CD4-positive, alpha-beta T cell treated with Interleukin-10 for 1 hour (primary cell): ENCODE results near the gene SLC25A44.
"Not testable (repeated sequence)": the region's sequence is repeated elsewhere in the genome, so short reads cannot be mapped to it uniquely, and the experiment has no call there.

ENCODE experiments used
- DNase-seq: peaks from one replicate; pipeline ENCODE4 v3.0.0-alpha.2; 2020

The SLC25A44 gene

GRCh38 chr1:156212130-156212529 lies 18.2 kb downstream of the SLC25A44 start:
- no peak for DNase-seq

GRCh38 chr1:156212833-156213643 lies 19.1 kb downstream of the SLC25A44 start, which contains the start of gene PMF1:
Gene PMF1 (plus strand): TSS chr1:156213007. CDS start chr1:156213016, 9 bp downstream.
- DNase-seq = peak; percentile 96

GRCh38 chr1:156213644-156213966 lies 19.7 kb downstream of the SLC25A44 start:
- DNase-seq = no peak

DNA sequence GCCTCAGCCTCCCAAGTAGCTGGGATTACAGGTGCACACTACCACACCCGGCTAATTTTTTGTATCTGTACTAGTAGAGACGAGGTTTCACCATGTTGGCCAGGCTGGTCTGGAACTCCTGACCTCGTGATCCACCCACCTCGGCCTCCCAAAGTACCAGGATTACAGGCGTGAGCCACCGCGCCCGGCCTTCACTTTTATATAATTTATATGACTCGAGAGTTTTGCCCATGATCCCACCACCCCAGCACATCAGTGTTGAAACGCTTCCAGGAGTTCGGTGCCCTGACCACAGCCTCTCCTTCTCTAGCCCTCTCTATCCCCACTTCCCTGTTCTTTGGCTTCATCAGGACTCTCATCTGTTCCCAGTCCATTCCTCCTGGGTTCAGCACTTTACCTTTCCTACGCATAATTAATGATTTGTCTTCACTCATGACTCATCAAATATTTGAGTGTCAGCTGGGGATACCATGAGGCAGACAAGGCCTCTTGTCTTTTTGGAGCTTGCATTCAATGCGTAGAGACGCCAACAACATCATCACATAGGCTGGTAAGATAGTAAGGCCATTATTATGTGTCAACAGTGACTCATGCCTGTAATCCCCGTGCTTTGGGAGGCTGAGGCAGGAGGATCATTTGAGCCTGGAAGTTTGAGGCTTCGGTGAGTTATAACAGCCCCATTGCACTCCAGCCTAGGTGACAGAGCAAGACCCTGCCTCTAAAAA lies 20.3 kb downstream of the SLC25A44 start:
- no peak for DNase-seq

DNA sequence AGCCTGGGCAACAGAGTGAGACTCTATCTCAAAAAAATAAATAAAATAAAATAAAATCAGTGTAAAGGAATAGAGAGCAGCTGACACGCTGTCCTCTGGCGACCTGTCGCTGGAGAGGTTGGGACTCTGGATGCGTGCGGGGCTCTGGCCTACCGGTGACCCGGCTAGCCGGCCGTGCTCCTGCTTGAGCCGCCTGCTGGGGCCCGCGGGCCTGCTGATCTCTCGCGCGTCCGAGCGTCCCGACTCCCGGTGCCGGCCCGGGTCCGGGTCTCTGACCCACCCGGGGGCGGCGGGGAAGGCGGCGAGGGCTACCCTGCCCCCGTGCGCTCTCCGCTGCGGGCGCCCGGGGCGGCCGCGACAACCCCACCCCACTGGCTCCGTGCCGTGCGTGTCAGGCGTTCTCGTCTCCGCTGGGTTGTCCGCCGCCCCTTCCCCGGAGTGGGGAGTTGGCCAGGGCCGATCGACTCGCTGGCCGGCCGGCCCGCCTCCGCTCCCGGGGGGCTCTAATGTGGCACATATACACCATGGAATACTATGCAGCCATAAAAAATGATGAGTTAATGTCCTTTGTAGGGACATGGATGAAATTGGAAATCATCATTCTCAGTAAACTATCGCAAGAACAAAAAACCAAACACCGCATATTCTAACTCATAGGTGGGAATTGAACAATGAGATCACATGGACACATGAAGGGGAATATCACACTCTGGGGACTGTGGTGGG lies 22.6 kb downstream of the SLC25A44 start:
- not testable (repeated sequence) for DNase-seq

DNA sequence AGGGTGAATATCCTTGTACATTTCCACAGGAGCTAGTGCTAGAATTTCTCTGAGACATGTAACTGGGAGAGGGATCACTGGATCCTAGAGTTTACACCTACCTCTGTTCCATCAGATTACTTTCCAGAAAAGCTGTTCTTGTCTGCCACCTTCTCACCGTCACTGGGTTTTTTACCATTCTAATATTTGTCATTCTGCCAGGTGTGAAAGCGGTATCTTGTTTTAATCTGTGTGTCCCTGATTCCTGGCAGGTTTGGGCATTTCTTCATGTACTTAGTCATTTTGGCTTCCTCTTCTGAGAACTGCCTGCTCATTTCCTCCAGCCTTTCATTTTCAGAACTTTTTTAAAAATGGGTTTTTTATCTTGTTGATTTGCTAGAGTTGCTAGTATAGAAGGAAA lies 24.0 kb downstream of the SLC25A44 start:
- DNase-seq = peak; percentile 74

DNA sequence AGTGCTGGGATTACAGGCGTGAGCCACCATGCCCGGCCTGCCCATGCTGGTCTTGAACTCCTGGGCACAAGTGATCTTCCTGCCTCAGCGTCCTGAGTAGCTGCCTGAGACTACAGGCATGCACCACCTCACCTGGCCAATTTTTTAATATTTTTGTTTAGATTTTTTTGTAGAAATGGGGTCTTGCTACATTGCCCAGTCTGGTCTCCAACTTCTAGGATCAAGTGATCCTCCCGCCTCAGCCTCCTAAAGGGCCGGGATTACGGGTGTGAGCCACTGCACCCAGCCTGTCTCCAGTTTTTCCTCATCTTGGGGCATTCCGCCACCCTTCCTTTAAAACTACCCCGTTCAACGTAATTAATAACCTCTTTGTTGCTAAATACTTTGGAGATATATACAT lies 26.3 kb downstream of the SLC25A44 start:
- no peak for DNase-seq

DNA sequence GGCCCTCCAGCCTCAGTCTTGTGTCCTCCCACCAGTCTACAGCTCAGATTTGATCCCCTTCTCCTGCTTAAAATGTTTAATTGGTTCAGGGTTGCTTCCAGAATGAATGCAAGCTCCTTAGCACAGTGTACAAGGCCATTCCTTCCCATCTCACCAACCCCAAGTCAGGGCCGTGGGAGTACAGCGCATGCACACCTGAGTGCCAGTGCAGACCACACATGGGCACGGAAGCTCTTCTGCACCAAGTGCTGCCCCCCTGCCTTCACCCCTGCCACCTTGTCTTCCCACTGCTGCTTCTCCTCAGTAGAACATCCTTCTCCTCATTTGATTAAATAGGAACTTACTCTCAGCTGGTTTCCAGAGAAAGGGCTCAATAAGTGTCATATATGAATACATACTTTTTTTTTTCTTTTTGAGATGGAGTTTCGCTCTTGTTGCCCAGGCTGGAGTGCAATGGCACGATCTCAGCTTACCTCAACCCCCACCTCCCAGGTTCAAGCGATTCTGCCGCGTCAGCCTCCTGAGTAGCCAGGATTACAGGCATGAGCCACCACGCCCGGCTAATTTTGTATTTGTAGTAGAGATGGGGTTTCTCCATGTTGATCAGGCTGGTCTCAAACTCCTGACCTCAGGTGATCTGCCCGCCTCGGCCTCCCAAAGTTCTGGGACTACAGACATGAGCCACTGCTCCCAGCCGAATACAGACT lies 28.2 kb downstream of the SLC25A44 start:
- no peak for DNase-seq

DNA sequence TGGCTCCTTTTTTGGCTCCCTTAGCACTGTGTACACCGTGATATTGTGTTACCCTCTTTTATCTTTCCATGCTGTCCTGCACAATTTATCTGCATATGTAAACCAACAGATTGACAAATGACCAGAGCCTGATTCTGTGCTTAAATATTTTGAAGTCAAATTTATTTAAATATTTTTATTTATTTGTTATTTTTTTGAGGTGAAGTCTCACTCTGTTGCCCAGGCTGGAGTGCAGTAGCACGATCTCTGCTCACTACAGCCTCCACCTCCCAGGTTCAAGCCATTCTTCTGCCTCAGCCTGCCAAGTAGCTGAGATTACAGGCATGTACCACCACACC lies 31.7 kb downstream of the SLC25A44 start:
- DNase-seq = no peak

GRCh38 chr1:156226116-156226538 lies 32.2 kb downstream of the SLC25A44 start:
- DNase-seq = no peak

GRCh38 chr1:156226782-156227181 lies 32.9 kb downstream of the SLC25A44 start:
- DNase-seq = no peak

DNA sequence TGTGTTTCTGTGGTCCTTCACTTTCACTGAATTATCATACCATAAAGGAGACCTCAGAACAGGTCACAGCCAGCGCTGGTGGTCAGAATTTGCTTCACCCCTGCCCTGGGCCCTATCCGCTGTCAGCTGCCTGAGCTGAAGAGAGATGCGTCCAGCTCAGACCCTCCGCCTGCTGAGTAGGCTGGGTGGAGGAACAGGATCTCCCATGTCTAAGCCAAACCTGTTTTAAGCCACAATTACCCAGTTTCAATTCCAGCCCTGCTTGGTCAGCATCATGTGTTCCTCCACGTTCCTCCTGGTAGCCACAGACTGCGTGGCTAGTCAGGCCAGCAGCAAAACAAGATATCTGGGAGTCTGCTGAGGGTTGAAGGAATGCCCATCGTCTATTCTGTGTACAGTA lies 34.6 kb downstream of the SLC25A44 start:
- DNase-seq = no peak

DNA sequence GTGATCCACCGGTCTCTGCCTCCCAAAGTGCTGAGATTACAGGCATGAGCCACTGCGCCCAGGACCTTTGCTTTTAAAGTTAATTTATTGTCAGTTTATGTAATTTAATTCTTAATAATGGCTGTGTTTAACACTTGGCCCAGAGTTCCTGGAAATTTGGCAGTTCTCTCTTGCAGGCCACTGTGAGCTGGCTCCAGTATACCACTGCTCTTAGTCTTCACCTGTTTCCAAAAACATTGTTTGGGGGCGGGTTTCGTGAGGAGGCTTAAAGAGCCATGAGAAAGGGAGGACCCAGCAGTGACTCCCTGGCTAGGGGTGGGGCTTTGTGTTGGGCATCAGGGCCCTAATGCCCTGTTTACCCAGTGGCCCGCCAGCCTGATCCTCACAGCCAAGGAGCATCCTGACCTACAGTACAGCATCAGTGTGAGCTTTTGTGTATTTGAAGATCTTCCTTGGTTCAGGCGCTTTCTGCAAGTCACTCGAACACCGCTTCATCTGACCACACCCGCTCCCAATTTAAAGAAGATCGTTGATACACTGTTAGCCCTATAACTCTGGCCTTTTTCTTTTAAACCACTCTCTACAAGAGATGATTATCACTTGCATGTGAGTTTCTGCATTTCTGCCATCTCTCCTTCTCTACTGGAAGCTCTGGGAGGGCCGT lies 36.0 kb downstream of the SLC25A44 start:
- DNase-seq = no peak

GRCh38 chr1:156230473-156230837 lies 36.6 kb downstream of the SLC25A44 start:
- no peak for DNase-seq

DNA sequence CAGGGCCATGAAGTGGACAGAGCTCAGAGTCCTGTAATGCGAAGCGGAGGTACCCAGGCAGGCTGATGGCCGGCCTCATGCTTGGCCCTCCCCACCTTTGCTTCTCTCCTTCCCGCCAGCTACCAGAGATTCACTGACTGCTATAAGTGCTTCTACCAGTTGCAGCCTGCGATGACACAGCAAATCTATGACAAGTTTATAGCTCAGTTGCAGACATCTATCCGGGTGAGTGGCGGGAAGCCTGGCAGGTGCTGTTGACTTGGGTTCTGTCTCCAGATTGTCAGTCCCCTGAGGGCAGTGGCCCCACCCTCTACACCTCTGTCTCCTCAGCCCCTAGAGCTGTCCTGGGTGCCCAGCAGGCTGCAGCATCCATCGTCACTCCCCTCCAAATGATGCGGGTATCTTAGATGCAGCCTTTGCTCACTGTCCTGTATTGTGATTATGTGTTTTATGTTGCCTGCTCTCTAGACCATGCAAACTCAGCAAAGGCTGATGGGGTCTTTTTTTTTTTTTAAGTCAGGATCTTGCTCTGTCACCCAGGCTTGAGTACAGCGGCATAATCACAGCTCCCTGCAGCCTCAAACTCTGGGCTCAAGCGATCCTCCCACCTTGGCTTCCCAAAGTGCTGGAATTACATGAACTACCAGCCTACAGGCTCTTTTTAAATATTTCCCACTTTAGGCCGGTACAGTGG lies 38.4 kb downstream of the SLC25A44 start:
- DNase-seq = no peak

DNA sequence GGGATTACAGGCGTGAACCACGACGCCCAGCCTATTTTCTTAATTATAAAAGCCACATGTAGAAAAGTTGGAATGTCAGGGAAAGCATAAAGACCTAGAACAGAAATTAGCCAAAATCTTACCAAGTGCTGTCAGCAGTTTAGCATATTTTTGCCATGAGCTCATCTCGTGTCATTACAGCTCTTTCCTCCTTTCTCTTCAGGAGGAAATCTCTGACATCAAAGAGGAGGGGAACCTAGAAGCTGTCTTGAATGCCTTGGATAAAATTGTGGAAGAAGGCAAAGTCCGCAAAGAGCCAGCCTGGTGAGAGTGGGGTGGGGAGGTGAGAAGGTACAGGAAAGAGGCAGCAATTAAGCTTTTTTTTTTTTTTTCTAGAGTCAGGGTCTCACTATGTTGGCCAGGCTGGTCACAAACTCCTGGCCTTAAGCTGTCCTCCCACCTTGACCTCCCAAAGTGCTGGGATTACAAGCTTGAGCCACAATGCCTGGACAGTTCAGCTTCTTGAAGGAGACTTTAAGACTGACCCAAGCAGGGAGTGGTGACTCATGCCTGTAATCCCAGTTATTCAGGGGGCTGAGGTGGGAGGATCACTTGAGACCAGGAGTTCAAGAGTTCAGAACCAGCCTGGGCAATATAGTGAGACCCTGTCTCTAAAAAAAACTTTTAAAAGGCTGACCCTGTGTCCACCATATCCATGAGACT lies 39.7 kb downstream of the SLC25A44 start:
- no peak for DNase-seq

- no peak for DNase-seq
Observed at GRCh38 chr1:156236164-156236563, 42.3 kb downstream of the SLC25A44 start.

- no peak for DNase-seq
Observed at GRCh38 chr1:156238248-156238647, 44.3 kb downstream of the SLC25A44 start.

DNA sequence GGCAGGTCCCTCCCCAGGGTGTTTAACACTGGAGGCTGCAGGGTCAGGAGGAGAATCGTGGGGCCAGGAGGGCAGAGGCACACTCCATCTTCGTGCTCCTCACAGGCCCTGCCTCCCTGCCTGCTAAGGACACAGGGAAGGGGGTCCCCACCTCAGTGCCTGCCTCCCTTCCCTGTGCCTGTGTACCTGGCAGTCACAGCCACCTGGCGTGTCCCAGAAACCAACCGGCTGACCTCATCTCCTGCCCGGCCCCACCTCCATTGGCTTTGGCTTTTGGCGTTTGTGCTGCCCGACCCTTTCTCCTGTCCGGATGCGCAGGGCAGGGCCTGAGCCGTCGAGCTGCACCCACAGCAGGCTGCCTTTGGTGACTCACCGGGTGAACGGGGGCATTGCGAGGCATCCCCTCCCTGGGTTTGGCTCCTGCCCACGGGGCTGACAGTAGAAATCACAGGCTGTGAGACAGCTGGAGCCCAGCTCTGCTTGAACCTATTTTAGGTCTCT lies 47.5 kb downstream of the SLC25A44 start:
- DNase-seq = no peak

DNA sequence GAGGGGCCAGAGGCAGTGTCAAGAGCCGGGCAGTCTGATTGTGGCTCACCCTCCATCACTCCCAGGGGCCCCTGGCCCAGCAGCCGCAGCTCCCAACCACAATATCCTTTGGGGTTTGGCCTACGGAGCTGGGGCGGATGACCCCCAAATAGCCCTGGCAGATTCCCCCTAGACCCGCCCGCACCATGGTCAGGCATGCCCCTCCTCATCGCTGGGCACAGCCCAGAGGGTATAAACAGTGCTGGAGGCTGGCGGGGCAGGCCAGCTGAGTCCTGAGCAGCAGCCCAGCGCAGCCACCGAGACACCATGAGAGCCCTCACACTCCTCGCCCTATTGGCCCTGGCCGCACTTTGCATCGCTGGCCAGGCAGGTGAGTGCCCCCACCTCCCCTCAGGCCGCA lies 48.0 kb downstream of the SLC25A44 start, which contains the start of gene BGLAP:
Gene BGLAP (plus strand): TSS at position 259 of the 400 bp plus-strand sequence. CDS start 48 bp downstream, at position 307.
- DNase-seq = no peak

DNA sequence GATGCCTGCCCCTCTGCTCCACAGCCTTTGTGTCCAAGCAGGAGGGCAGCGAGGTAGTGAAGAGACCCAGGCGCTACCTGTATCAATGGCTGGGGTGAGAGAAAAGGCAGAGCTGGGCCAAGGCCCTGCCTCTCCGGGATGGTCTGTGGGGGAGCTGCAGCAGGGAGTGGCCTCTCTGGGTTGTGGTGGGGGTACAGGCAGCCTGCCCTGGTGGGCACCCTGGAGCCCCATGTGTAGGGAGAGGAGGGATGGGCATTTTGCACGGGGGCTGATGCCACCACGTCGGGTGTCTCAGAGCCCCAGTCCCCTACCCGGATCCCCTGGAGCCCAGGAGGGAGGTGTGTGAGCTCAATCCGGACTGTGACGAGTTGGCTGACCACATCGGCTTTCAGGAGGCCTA lies 48.8 kb downstream of the SLC25A44 start:
- no peak for DNase-seq
